GM12891 (cell line): ENCODE results near the gene PJVK.

Source experiments
- POLR2A ChIP-seq: IDR thresholded peaks from 2 replicates; pipeline ENCODE4 v1.6.1; 2011; ENCODE audit warnings: low read depth, low read length, control low read depth
- POLR2AphosphoS5 ChIP-seq: IDR thresholded peaks from 2 replicates; pipeline ENCODE4 v1.6.1; 2011; ENCODE audit warnings: low read depth, low read length, control low read depth
- SPI1 ChIP-seq: IDR thresholded peaks from 2 replicates; pipeline ENCODE4 v1.6.1; 2011; ENCODE audit warnings: low read depth, low read length, control low read depth

DNA sequence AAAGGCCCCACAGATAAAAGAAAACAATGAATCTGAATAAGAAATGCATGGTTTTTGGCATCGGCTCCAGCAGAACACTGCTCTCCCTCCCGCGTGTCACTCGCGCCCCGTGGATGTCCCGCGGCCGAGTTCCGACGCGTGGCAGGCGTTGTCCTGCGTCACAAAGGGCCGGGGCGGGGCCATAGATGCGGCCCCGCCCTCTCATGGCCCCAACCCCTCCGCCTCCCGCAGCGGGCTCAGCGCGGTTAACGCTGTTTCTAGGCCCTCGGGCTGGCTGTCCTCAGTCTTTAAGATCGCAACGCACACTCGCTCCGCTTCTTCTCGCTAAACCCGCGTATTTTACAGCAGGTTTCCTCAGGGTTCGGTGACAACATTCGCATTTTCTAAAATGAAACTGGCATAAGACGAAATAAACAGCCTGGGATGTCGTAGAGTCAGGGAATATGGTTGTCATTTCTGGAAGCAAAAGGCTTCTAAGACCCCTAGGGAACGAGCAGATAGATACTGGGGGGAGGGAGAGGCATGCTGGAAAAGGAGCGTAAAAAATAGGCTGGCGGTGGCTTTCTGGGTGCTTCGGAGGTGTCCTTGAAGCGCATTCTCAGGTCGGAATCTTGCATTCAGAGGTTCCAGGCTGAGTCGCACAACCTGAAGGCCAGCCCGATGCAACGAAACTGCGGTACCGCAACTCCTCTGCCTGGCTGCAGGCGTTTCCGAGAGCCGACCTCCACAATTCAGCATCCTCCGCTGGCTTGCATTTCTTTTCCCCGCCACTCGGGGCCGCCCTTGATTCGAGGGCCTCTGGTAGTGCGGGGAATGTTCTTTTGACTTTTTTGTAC is 27.5 kb downstream of the PJVK start, which contains the start of gene FKBP7:
- TF ChIP-seq POLR2AphosphoS5 (peak; percentile 58; the same call in 1 of the 2 replicates), POLR2A (peak; percentile 74), SPI1 (no peak)
